ENCODE results near the gene TMEM53.

The TMEM53 gene

DNA sequence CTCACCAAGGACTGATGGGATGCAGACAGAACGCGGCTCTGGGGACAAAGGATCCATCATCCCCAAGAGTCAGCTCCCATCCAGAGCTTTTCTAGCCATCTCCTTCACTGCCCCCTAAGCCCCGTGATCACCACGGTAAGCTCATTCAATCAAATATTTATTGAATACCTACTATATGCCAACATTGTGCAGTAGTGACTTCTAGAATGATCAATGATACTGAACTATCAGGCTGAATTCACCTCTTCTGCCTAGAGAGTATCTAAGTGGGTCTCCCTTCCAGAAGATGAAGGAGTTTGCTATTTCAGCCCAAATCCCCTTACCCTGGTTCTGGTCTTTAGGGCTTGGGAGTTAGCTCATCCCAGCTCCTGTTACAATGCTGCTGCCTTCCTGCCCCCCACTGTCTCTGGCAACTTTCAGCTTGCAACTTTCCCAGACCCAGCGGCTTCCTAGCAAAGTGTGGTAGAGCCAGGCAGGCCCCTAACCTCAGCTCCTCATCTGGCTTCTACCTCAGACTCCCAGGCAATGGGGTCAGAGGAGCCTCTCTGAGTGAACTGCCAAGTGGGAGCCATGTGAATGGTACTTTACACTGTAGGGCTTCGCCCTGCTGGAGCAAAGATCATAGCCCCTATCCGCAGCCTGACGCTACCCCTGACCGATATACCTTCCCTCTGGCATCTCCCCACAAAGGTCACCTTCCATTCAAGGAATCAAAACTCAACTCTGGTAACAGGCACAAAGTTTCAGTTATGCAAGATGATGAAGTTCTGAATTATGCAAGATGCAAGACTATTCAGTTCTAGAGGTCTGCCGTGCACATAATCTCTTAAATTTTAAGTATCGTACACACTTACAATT lies 20.9 kb downstream of the TMEM53 start:
- no peak overlapping the region for H3K4me3 ChIP-seq (ENCODE audit: low read depth, low read length)
- no peak for TF ChIP-seq CTCF (IDR thresholded peaks at IDR 0.05; ENCODE audit: borderline replicate concordance, insufficient read depth, low read depth, low read length)

GRCh38 chr1:44652445-44653106 lies 21.7 kb downstream of the TMEM53 start:
- peak; percentile 99 for TF ChIP-seq CTCF (IDR thresholded peaks at IDR 0.05; ENCODE audit: borderline replicate concordance, insufficient read depth, low read depth, low read length)
- H3K4me3 ChIP-seq (ENCODE audit: low read depth, low read length): no peak overlapping the region

- H3K4me3 ChIP-seq (ENCODE audit: low read depth, low read length): no peak overlapping the region
- no peak for TF ChIP-seq CTCF (IDR thresholded peaks at IDR 0.05; ENCODE audit: borderline replicate concordance, insufficient read depth, low read depth, low read length)
These were observed 23.2 kb downstream of the TMEM53 start for GRCh38 chr1:44651069-44651468.

DNA sequence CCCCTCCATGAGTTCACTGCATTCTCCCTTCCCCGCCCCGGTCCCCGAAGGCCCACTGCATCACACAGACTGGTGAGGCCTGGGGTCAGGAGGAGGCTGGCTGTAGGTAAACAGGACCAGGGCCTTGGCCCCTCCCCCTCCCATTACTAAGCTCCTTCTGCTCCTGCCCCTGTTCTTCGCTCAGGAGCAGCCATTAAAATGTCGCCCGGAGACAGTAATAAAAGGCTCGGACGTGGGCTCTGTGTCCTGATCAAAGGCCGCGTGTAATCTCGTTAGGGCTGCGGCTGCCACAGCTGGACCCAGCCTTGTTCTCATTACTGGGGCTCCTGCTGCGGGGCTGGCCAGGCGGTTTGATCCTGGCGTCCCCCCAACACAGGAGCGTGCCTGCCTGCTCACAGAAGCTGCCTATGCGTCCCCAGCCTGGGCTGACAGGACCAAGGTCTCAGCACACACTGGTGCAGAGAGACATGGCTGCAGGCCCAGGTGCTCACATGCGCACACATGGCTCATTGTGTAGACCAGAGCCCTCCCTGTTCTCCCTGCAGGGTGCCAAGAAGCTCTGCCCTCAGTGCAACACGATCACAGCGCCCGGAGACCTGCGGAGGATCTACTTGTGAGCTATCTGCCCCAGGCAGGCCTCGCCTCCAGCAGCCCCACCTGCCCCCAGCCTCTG lies 24.0 kb downstream of the TMEM53 start:
- H3K4me3 ChIP-seq (ENCODE audit: low read depth, low read length): no peak overlapping the region
- TF ChIP-seq CTCF (IDR thresholded peaks at IDR 0.05; ENCODE audit: borderline replicate concordance, insufficient read depth, low read depth, low read length): no peak

DNA sequence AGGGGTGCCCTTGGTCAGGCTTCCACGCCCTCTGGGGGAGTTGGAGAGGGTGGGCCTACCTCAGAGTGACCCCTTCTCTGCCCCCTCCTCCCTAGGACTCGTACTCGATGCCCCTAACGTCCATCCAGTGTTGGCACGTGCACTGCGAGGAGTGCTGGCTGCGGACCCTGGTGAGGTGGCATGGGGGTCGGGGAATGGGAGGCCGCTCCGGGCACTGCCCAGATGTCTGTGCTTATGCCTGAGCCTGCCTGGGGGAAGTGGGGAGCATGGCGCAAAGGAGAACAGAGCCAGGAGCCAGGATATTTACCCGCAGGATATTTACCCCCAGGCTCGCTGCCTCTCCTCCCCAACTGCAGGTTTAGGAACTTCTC lies 24.5 kb downstream of the TMEM53 start:
- H3K4me3 ChIP-seq (ENCODE audit: low read depth, low read length): no peak overlapping the region
- TF ChIP-seq CTCF (IDR thresholded peaks at IDR 0.05; ENCODE audit: borderline replicate concordance, insufficient read depth, low read depth, low read length): no peak

GRCh38 chr1:44648529-44649250 lies 25.6 kb downstream of the TMEM53 start:
- no peak overlapping the region for H3K4me3 ChIP-seq (ENCODE audit: low read depth, low read length)

More at GRCh38 chr1:44648529-44649250, 25.6 kb downstream of the TMEM53 start:
- TF ChIP-seq CTCF (IDR thresholded peaks at IDR 0.05; ENCODE audit: borderline replicate concordance, insufficient read depth, low read depth, low read length): no peak

Data from GM12875 (cell line).